ENCODE data around the gene MYO6. TPM values are rescaled to one million over a fixed set of nuclear protein-coding genes. Genes with fewer than 3 reads are reported as not detected.
"Not testable (repeated sequence)": the region's sequence is repeated elsewhere in the genome, so short reads cannot be mapped to it uniquely, and the experiment has no call there.

The MYO6 gene
- total RNA-seq, 1 experiment from 2014 or later, result 7.0 TPM

GRCh38 chr6:75892384-75892783, 143.3 kb downstream of the MYO6 start:
- DNase-seq (ENCODE audit: low read depth), result no peak

- DNase-seq (ENCODE audit: low read depth), result peak; percentile 49
These were observed 144.2 kb downstream of the MYO6 start for GRCh38 chr6:75893058-75893775.

GRCh38 chr6:75893776-75894152, 144.7 kb downstream of the MYO6 start:
- no peak for DNase-seq (ENCODE audit: low read depth)

GRCh38 chr6:75896526-75896925, 147.5 kb downstream of the MYO6 start:
- DNase-seq (ENCODE audit: low read depth), result no peak

GRCh38 chr6:75900216-75900615, 151.2 kb downstream of the MYO6 start:
- not testable (repeated sequence) for DNase-seq (ENCODE audit: low read depth)

- not testable (repeated sequence) for DNase-seq (ENCODE audit: low read depth)
These were observed 156.1 kb downstream of the MYO6 start for GRCh38 chr6:75905129-75905528.

GRCh38 chr6:75906871-75907270, 157.8 kb downstream of the MYO6 start:
- no peak for DNase-seq (ENCODE audit: low read depth)

GRCh38 chr6:75907444-75907843, 158.4 kb downstream of the MYO6 start:
- no peak for DNase-seq (ENCODE audit: low read depth)

GRCh38 chr6:75913040-75913439, 164.0 kb downstream of the MYO6 start:
- no peak for DNase-seq (ENCODE audit: low read depth)

- peak; percentile 33 for DNase-seq (ENCODE audit: low read depth)
These were observed 173.2 kb downstream of the MYO6 start for GRCh38 chr6:75922226-75922625.

- DNase-seq (ENCODE audit: low read depth), result no peak
These were observed 177.5 kb downstream of the MYO6 start for GRCh38 chr6:75926293-75927168.

GRCh38 chr6:75931011-75931680, 182.1 kb downstream of the MYO6 start:
- DNase-seq (ENCODE audit: low read depth), result no peak

- peak; percentile 25 for DNase-seq (ENCODE audit: low read depth)
These were observed 183.0 kb downstream of the MYO6 start for GRCh38 chr6:75932067-75932466.

GRCh38 chr6:75933387-75933975, 184.4 kb downstream of the MYO6 start:
- DNase-seq (ENCODE audit: low read depth), result no peak

- DNase-seq (ENCODE audit: low read depth), result peak; percentile 72
These were observed 185.8 kb downstream of the MYO6 start for GRCh38 chr6:75934643-75935472.

- DNase-seq (ENCODE audit: low read depth), result no peak
These were observed 186.4 kb downstream of the MYO6 start for GRCh38 chr6:75935473-75935793.

GRCh38 chr6:75936682-75937081, 187.6 kb downstream of the MYO6 start:
- DNase-seq (ENCODE audit: low read depth), result no peak

GRCh38 chr6:75937846-75938245, 188.8 kb downstream of the MYO6 start:
- DNase-seq (ENCODE audit: low read depth), result no peak

GRCh38 chr6:75940564-75940963, 191.5 kb downstream of the MYO6 start:
- DNase-seq (ENCODE audit: low read depth), result no peak

GRCh38 chr6:75941509-75941908, 192.5 kb downstream of the MYO6 start:
- DNase-seq (ENCODE audit: low read depth), result no peak

GRCh38 chr6:75943381-75943780, 194.3 kb downstream of the MYO6 start:
- no peak for DNase-seq (ENCODE audit: low read depth)

Measured in Daoy (cell line).